Stomach smooth muscle (tissue), 2 donors: ENCODE data around the gene KCNC2.

ENCODE experiments used
- H3K27ac ChIP-seq: one replicate; pipeline ENCODE4 v1.7.0; 2013; ENCODE audit warnings: mild to moderate bottlenecking, low read length, inconsistent platforms
- H3K27me3 ChIP-seq, 2 donors: one replicate each; pipeline ENCODE4 v1.7.0; 2013; ENCODE audit warnings: low read length in 2 of 2; ENCODE audit not compliant: insufficient read depth in 2 of 2, control insufficient read depth in 1 of 2
- H3K36me3 ChIP-seq, 2 donors: one replicate each; pipeline ENCODE4 v1.7.0; 2013; ENCODE audit warnings: low read length in 2 of 2; ENCODE audit not compliant: control insufficient read depth in 2 of 2, insufficient read depth in 2 of 2
- H3K4me1 ChIP-seq: one replicate; pipeline ENCODE4 v1.7.0; 2013; ENCODE audit warnings: low read length; ENCODE audit not compliant: control insufficient read depth, insufficient read depth
- H3K4me3 ChIP-seq, 2 donors: one replicate each; pipeline ENCODE4 v1.7.0; 2013; ENCODE audit warnings: low read length in 2 of 2
- H3K9ac ChIP-seq, 2 donors: one replicate each; pipeline ENCODE4 v1.7.0; 2013; ENCODE audit warnings: low read length in 2 of 2, mild to moderate bottlenecking in 1 of 2
- H3K9me3 ChIP-seq, 2 donors: one replicate each; pipeline ENCODE4 v1.7.0; 2013; ENCODE audit warnings: low read length in 2 of 2; ENCODE audit not compliant: control insufficient read depth in 2 of 2
- donor health status: healthy.
- donor health status: Pancreatic carcinoma.

KCNC2 gene

DNA sequence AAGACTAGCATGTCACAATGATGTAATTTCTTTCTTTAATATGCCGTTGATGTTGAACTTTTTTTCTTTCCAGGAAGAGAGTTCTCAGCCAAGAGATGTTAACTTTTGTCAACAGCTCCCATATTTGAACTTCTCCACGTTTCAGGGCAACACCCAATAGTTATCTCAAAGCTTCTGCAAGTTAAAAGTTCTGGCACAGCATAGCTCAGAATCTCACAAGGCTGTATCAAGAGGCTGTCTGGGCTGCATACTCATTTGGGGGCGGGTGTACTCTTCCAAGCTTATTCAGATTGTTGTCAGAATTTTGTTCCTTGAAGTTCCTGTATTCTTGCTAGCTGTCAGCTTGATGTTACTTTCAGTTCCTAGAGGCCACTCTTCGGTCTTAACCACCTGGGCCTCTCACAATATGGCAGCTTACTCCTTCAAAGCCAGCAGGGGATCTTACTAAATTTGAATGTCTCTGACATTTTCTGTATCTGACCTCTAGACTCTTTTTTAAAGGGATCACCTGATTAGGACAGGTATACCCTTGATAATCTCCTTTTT, 38.9 kb downstream of the KCNC2 start:
- Histone ChIP-seq H3K27me3 (no peaks in the 10 kb centered on the region), H3K27ac (no peak overlapping the region), H3K4me1 (no peaks in the 10 kb centered on the region), H3K36me3 (no peaks in the 10 kb centered on the region), H3K9me3 (no peaks in the 10 kb centered on the region), H3K9ac (no peak overlapping the region), H3K4me3 (no peak overlapping the region)

DNA sequence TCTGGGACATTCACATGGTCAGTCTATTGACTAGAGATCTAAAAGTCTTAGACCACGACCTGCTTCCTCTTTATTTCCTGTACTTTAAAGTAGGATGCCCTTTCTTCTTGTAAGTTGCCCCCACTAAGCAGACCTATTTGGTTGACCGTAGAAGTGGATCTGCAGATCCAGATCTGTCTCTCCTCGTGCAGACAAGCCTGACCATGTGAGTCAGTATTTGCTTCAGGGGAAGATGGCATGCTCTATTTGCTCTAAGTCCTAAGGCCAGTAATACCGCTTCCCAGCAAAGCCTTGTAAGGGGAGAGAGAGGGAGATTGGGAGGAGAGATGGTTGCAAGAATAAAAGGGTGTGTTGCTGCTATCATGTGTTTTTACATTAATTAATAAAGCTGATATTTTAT, 46.8 kb downstream of the KCNC2 start:
- no peaks in the 10 kb centered on the region for H3K9me3 ChIP-seq
- H3K36me3 ChIP-seq: no peaks in the 10 kb centered on the region
- H3K27ac ChIP-seq: no peak overlapping the region
- no peaks in the 10 kb centered on the region for H3K4me1 ChIP-seq
- H3K4me3 ChIP-seq: no peak overlapping the region
- no peak overlapping the region for H3K9ac ChIP-seq
- H3K27me3 ChIP-seq: no peaks in the 10 kb centered on the region

DNA sequence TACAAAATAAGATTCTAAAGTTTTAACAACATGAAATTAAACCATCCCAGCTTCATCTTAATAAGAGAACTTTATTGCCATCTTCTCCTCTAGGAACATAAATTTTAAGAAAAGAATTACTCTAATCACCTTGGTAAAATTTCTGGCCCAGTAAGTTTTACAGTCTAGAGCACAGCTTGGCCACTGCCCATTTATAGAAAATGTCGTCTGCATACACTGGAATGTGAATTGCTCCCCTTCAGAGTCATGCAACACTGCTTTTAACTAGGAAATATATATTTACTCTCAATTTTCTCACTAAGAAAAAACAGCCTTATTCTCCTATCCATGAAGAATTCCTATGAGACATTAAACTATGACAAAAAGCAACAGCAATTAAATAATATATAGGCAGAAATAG, 48.2 kb downstream of the KCNC2 start:
- Histone ChIP-seq H3K27ac (no peak overlapping the region), H3K4me1 (no peaks in the 10 kb centered on the region), H3K4me3 (no peak overlapping the region), H3K36me3 (no peaks in the 10 kb centered on the region), H3K9me3 (no peaks in the 10 kb centered on the region), H3K9ac (no peak overlapping the region), H3K27me3 (no peaks in the 10 kb centered on the region)

DNA sequence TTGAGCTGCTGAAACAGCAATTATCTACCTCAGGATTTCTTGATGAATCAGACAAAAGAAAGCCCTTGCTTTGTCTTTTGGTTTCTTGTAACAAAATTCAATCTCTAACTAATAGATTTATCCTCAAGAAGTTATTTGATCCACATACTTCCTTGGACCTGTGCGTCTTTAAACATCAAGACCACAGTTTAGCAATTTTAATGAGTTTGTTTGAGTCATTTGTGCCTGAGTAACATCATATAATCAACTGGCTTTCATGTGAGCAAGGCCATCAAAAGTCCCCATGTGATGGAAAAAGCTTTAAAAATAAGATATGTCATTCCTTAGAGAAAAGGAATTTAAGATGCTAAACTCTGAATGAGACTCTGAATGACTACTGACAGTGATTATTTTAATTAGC, 52.3 kb downstream of the KCNC2 start:
- Histone ChIP-seq H3K36me3 (no peaks in the 10 kb centered on the region), H3K9ac (no peak overlapping the region), H3K27ac (no peak overlapping the region), H3K9me3 (no peaks in the 10 kb centered on the region), H3K4me3 (no peak overlapping the region), H3K4me1 (no peaks in the 10 kb centered on the region), H3K27me3 (no peaks in the 10 kb centered on the region)

DNA sequence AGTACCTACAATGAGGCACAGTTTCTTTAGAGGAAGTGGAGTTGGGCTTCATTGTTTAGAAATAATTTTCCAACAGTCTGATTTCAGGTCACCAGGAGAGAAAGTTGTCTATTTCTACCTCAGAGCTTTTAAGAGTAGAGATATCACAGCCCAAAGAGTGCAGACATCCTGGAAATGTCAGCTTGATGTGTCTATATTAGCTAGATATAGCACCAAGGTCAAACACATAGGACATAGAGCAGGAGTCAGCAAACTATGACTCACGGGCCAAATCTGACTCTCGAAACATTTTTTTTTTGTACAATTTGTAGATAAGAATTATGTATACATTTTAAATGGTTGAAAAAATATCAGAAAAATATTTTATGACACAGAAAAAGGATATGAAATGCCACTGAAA, 53.7 kb downstream of the KCNC2 start:
- Histone ChIP-seq H3K4me1 (no peaks in the 10 kb centered on the region), H3K27me3 (no peaks in the 10 kb centered on the region), H3K9me3 (no peaks in the 10 kb centered on the region), H3K4me3 (no peak overlapping the region), H3K9ac (no peak overlapping the region), H3K36me3 (no peaks in the 10 kb centered on the region), H3K27ac (no peak overlapping the region)

DNA sequence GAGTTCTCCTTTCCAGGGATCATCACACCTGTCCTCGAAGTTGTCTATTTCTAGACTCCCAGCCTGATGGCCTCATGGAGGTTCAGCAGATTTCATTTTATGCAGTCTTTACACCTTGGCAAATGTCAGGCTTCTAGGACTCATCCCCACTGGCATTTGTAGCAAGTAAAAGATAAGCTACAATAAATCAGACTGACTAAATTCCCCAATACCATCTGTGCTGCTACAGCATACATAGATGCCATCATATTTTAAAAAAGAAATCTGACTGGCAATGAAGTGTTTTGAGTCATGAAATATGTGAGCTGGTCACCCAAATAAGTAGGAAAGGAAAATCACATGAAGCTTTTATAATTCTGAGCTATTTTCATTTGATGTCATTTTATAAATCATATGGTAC, 55.3 kb downstream of the KCNC2 start:
- H3K4me3 ChIP-seq: no peak overlapping the region
- H3K9ac ChIP-seq: no peak overlapping the region
- no peak overlapping the region for H3K27ac ChIP-seq
- H3K36me3 ChIP-seq: no peaks in the 10 kb centered on the region
- no peaks in the 10 kb centered on the region for H3K27me3 ChIP-seq
- no peaks in the 10 kb centered on the region for H3K9me3 ChIP-seq
- no peaks in the 10 kb centered on the region for H3K4me1 ChIP-seq

DNA sequence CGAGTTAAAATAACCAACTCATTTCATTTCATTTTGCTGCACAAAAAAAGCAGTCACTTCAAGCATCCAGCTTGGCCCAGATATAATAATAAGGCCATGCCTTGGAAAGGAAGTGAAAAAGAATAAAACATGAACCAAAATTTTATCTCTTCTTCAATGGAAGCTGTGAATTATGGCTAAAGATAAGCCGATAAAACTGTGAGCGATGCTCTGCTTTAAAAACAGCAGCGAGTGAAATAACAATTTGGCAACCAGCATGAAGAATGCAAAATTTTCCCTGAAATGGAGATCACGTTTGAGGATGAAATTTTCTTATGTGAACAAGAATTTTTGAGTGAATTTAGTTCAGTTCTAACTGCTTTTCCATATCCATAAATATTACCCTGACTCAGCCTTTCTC, 70.4 kb downstream of the KCNC2 start:
- H3K9ac ChIP-seq: no peak overlapping the region
- H3K27ac ChIP-seq: no peak overlapping the region
- no peaks in the 10 kb centered on the region for H3K27me3 ChIP-seq
- no peaks in the 10 kb centered on the region for H3K4me1 ChIP-seq
- no peak overlapping the region for H3K4me3 ChIP-seq
- no peaks in the 10 kb centered on the region for H3K36me3 ChIP-seq
- H3K9me3 ChIP-seq: no peaks in the 10 kb centered on the region

DNA sequence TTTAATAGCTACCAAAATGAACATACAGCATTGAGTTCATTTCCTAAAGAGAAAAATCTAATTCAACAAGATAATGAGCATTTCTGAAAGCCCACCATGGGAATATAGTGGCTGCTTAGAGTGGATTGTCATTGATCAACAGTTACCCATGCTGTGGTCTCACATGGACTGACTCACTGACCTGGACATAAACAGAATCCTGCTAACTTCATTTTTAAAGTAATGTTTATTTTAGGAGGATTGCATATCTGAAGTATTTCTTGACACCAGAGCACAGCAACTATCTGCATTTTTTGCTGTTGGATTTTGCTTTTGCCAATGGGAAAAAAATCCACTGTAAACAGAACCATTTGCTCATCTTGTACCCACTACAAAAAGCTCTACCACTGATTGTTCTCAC, 71.7 kb downstream of the KCNC2 start:
- no peak overlapping the region for H3K27ac ChIP-seq
- no peaks in the 10 kb centered on the region for H3K36me3 ChIP-seq
- H3K4me3 ChIP-seq: no peak overlapping the region
- no peaks in the 10 kb centered on the region for H3K9me3 ChIP-seq
- H3K4me1 ChIP-seq: no peaks in the 10 kb centered on the region
- H3K27me3 ChIP-seq: no peaks in the 10 kb centered on the region
- H3K9ac ChIP-seq: no peak overlapping the region

DNA sequence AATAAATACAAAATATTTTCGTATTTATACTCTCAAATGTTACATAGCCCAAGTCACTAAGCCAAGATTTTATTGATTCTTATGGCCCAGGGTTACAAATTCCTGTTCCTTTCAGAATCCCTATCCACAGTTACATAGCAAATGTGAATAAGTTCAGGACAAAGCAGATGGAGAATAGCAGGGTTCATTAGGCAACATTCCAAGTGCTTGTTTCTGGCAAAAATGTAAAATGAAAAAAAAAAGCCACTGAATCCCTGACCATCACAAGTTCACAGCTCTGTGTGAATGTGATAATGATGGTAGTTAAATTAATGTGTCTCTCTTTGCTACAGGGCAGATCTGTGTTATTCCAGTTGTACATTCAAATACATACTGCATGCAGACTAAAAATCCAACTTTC, 74.6 kb downstream of the KCNC2 start:
- Histone ChIP-seq H3K27ac (no peak overlapping the region), H3K36me3 (no peaks in the 10 kb centered on the region), H3K4me1 (no peaks in the 10 kb centered on the region), H3K9me3 (no peaks in the 10 kb centered on the region), H3K27me3 (no peaks in the 10 kb centered on the region), H3K9ac (no peak overlapping the region), H3K4me3 (no peak overlapping the region)

DNA sequence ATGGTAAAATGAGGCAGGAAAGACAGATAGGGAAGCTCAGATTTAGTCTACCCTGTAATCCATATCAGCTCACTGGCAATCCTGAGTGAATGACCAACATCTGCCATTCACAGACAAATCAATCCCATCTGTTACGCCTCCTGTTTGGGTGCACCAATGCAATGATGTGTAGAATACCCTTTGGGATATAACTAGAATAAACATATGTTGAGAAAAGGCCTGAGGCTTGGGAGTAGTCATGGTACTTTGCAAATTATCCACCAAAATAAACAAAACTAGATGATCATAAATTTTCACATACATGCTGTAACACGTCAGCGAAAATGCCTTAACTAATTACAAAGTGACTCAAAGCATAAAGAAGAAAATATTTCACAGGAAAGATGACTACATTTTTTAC, 78.8 kb downstream of the KCNC2 start:
- Histone ChIP-seq H3K9me3 (no peaks in the 10 kb centered on the region), H3K27me3 (no peaks in the 10 kb centered on the region), H3K27ac (no peak overlapping the region), H3K9ac (no peak overlapping the region), H3K4me3 (no peak overlapping the region), H3K36me3 (no peaks in the 10 kb centered on the region), H3K4me1 (no peaks in the 10 kb centered on the region)

DNA sequence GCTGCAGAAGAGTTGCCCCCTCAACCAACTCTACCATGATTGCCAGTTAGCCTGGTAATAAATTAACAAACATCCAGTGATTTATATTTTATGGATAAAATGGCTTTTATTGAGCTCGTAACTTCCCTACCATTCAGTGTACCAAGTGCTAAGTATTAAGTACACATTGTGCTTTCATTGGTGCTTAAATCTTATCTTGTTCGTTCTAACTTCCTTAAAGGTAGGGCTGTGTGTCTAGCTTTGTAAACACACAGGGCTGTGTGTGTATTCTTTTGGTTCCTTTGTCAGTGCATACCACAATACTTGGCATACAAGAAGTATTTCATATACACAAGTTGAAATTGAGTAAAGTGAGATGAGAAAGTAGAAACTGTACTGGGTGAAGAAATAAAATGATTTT, 80.4 kb downstream of the KCNC2 start:
- H3K9ac ChIP-seq: no peak overlapping the region
- no peaks in the 10 kb centered on the region for H3K36me3 ChIP-seq
- H3K9me3 ChIP-seq: no peaks in the 10 kb centered on the region
- no peak overlapping the region for H3K27ac ChIP-seq
- H3K4me3 ChIP-seq: no peak overlapping the region
- H3K4me1 ChIP-seq: no peaks in the 10 kb centered on the region
- no peaks in the 10 kb centered on the region for H3K27me3 ChIP-seq
